SIG-M5 treated with dmso at 0.1 percent for 504 hours (cell line): Measurements from ENCODE around the gene APOB.
A peak's percentile ranks its signal among the peaks of the same experiment; 100 is the strongest.

Source experiments
- DNase-seq: peaks from one replicate; lab custom pipeline; 2025; ENCODE audit not compliant: unreplicated experiment; lab: John Stamatoyannopoulos, UW

The APOB gene

DNA sequence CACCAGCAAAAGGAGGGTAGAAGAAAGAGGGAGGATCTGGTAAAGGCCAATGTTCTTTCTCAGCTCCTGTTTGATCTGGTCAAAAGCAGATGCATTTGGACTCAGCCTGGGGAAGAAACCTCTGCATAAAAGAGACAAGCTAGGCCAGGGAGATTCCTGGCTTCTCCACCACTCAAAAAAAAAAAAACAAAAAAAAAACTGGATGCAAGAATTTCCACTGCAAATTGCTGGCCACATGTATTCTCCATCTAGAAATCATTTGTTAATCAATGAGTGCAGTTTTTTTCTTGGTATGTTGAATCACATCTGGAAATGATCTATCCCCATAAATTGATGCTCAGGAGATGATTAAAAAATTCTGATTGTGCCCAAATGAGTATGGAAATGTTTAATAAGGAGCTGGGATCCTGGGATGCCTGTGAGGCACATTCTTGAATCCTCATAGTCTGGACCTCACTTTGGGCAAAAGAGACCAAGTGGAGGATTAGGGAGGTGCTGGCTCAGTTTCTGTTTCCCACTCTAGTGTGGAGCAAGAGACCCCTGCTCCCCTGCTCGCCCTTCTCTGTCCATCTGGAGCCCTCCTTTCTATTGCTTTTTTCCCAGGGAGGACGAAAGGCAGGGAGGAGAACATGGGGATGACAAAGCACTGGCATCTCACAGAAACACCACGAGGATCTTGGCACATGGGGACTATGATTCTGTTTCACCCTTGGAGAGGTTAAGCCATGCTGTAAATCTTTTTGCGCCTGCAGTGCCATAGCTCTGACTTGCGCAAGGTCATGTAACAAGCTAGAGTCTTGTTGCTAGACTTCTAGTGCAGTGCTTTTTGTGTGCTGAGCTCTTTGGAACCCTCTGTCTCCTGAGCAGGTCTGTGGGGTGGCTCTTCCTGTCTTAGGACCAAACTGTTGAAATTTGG is 57.6 kb downstream of the APOB start:
- DNase-seq = no peak

DNA sequence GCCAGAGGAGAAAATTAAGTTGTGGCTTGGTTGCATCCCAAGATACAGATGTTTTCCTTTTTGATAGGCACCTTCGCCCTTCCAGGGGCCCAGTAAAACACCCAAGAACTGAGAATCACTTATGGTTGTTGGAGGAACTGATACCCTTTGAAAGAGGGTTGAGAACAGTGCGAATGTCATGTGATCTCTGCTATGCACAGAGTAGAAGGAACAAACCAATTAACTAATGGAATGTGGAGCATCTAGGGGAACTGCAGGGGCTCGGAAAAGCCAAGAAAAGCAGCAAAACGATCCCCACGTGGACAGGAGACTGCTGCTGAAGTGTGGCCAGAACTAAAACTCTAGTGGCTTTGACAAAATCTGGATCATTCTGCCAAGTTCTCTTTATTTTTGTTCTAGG is 58.8 kb downstream of the APOB start:
- DNase-seq = no peak

DNA sequence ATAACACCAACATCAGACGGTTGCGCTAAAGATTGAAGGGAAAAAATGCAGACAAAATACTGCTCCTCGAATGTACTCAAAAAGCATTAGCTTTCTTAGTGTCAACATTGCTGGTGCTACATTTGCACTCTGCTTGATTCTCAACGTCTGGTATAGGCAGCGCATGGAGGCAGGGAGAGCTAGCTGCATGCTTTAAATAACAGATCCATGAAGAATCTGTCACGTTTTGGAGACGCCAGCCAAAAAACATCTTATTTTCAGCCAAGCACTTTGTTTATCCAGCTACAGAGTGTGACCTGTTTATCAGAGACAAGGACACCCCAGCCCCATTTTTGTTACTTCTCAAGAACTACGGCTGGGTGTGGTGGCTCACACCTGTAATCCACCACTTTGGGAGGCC is 59.5 kb downstream of the APOB start:
- no peak for DNase-seq

DNA sequence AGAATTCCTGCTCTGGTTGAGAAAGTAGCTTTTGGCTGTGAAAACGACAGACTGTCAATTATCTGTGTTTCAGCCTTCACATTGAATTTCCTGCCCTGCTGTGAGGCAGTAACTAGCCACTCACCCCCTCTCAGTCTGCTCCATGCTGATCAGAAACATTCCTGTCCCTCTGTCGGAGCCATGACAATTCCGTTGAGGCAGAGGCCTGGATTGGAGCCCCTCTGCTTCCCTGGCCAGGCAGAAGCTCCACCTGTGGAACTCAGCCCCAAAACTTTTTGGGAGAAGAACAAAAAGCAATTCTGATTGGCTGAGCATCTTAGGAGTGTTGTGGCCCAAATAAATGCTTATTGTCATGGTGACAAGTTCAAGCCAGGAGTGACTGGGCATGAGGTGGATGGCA is 60.0 kb downstream of the APOB start:
- DNase-seq = no peak

DNA sequence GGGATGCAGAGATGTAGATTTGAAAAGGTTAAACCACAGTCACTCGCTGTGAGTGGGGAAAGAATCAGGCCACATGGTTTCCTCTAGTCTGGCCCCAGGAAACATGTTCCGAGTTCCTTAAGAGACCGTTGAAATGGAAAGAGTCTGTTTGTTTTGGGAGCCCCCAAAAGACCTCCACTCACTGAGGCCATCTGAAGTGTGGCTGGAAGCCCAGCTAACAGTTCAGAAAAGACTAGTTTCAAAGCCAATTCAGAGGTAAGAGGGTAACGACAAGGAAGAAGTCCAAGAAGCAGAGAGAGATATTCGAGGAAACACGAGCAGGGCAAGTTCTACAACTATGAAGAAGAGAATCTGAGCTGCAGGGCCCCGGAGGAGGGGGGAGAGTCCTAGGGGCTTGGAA is 61.0 kb downstream of the APOB start:
- DNase-seq = no peak

DNA sequence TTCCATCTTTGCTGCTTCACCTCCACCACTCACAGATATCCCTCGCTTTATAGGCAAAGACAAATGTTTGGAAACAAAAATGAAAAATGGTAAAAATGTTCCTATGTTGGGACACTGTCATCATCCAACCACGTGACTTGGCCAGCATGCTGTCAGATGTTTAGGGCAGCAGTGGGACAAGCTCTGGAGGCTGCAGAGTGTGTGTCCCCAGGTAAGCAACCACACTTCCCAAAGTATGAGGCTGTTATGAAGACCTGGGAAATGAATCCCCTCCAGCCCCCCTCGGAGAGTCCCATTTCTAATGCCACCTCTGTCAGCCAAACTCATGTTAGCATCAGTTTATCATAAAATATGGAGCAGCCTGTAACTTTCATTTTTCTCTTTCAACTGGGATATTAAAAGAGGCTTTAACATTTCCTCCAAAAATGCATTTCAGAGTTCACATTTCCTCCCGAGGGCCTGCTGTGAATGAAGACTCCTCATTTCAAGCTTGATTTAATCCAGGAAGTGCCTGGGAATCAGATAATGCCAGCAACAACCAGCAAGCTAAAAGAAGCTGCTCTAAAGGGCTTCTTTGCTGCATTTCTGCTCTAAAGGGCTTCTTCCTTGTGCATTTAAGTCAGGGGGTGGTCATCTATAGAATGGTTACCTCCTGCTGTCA is 66.2 kb downstream of the APOB start:
- no peak for DNase-seq

DNA sequence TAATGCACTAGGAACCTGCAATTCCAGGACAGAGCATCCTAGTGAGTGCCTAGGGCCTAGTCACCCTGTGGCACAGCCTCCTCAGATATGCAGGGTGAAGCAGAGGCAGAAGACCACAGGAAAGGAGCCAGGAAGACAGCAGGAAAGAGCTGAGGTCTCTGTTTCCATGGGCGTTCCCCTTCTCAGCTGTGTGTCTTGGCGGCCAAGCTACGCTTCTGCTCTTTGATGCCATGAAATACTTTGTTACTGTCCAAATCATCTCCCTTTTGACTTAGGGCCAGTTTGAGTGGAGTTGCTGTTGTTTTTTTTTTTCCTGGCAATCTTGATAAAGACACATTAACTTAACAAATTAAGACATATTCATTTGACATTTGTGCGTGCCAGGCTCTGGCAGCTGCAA is 67.3 kb downstream of the APOB start:
- DNase-seq = no peak

DNA sequence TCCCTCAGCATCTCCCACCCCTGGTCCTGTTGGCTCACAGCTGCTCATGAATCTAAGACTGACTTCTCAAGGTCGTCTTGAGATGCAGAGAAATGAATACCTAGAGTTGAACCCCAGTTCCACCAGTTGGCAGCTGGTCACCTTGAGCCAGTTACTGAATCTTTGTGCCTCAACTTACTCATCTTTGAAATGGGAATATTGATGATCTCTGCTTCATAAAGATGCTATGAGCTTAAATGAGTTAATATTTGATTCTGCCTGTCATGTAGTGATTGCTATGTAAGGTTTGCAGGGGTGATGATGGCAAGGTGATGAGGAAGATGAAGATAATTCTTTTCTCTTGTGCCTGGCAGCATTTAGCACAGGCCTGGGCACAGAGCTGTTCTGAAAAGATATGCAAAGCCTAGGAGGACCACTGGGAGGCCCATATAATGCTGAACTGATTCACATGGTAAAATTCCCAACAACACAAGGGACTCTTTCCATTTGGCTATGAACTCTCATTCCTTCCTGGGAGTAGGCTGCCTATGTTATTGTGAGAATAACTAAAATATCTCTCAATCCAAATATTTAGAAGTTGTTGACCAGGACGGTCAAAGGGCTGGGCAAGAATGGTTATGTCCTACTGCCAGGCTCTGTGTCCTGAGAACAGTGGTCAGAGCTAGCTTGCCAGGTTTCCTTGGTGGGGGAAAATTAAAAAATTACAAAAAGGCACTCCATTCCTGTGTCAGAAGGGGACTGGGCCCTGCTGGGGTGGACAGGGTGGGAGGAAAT is 70.9 kb downstream of the APOB start:
- no peak for DNase-seq

DNA sequence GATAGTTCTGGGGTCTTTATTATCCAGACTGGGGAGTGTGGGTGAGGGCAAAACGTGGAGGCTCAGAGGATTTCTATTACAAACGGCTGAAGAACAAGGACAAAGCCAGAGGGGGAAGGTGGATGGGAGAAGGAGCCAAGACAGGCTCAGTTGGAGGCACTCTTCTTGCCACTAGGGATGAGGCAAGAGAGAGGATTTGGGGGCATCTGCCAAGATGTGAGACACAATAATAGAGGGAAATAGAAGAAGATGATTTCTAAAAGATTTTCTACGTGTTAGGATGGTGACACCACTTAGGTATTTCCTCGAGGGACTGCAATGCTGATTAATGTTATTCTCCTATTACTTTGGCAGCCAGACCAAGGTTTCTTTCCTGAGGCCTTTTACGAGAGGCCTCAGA is 71.8 kb downstream of the APOB start:
- DNase-seq = no peak

DNA sequence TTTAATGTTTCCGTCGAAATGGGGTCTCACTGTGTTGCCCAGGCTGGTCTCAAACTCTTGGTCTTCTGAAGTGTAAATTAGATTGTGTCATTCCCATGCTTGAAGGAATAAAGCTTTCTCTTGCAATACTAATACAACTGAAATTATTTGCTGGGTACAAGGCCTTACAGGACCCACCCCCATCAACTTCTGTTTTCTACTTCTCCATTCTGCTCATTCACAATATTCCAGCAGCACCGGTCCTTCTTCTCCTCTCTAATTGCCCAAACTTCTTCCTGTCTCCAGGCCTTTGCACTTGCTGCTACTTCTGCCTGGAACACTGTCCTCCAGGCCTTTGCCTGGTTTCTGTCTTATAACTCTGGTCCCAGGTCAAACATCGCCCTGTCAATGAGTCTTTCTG is 73.8 kb downstream of the APOB start:
- peak; percentile 14 for DNase-seq

DNA sequence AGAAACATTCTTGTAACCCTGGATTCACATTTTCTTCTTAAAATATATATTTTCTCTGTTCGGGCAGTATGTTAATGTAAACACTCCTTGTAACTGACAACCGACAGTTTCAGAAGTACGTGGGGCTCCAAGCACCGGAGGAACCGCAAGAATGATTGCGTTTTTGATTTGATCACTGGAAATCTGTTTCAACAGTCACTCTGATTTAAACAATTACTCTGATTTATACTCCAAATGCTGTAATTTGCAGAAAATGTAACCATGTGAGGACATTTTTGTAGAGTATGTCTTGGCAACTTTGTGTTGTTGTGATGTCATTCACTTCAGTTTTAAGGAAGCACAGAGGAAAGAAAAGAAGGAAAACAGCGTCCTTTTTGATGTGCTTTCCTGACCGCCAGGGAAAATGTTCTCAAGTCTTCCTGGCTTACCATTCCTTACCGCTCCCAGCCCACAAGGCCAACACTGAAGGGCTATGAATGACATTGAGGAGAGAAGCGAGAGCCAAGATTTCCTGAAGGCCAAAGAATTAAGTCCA is 77.7 kb downstream of the APOB start:
- DNase-seq = no peak

DNA sequence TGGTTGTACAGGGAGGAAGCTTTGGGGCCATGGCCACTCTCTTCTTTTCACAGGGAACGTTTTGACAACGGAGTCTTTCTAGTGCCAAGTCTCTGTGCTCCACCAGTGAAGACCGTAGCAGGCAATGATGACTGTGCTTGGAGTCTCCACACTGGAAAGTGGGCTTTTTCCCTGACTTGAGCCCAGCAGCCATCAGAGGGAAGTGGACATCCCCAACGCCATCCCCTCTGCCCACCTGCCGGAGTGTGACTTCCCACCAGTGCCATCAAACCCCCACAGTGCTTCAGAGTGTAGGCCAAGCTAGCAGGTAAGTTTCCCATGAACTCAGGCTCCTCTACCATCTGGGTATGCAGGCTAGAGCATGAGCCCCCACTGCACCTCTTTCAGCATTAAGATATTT is 78.7 kb downstream of the APOB start:
- no peak for DNase-seq

DNA sequence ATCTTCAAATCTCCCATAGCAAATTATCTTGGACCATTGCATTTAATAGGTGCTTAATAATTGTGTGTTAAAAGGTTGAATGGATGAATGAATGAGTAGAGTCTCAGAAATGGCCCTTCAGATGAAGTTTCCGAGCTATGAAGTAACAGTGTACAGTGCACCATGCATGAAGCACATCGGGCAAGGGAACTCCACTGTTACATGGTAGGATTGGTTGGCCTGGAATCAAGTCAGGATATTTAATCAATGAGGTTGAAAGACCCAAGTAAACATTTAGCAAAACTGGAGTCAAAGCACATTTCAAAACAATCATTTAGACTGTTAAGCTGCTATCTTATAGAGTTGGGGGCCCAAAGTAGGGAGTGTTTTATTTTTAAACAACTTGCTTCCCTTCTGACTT is 80.0 kb downstream of the APOB start:
- DNase-seq = no peak

DNA sequence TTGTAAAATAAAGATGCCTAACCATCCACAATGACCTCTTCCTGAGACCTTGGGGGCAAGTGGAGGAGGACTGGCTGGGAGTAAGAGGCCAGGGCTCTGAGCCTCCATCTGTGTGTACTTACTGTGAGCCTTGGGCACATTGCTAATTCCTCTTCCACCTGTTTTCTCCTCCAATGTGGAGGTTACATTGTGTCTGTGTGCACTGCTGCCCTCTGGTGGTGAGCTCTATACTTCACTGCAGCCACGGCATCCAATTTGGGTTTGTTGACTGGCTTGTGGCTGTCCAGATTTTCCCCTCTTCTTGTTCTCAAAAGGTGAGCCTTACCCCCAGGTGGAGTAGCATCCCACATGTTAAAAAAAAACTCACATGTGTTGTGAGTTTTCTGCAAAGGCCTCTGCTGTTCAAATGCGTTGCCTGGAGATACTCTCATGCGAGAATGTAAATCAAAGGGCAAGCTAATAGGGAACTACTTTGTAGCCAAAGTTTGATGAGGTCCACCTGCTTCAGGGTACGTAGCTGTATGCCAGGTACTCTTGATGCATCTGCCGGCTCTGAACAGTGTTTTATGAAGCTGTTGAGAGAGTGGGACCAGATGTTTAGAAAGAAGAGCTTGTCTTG is 80.8 kb downstream of the APOB start:
- peak; percentile 60 for DNase-seq

DNA sequence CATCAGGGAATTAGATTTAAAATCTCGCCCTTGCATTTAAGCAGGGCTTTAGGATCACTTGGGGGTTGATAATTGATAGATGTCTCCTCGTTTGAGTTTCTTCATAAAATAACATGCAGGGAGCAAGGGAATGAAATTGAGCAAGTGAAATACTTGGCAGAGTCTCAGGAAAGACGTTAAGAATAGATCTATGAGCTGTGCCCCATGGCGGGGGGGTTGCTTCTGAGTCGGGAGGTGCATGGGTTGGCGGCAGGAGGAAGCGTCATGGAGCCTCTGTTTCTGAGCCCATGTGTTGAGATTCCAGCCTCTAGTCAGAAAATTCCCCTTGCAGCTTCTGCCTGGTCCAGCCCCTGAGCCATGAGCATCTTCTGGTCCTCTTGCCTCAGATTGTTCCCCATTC is 82.0 kb downstream of the APOB start:
- DNase-seq = no peak

DNA sequence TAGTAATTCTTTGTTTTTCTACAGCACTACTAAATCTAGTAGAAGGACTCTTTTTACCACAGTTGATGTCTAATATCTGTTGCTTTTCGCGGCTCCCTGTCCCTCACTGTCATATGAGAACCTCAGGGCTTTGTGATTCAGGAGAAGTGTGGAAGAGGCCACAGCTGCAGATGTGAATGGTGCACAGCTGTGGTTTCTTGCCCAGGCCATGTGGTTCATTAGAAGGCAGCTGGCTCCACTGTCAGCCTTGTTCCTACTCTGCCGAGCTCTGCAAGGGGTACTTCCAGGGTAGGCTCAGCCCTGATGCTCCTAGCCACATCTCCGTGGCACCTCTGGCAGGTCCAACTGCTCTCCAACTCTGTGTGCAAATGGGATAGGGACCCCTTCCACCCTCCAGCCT is 83.9 kb downstream of the APOB start:
- no peak for DNase-seq

DNA sequence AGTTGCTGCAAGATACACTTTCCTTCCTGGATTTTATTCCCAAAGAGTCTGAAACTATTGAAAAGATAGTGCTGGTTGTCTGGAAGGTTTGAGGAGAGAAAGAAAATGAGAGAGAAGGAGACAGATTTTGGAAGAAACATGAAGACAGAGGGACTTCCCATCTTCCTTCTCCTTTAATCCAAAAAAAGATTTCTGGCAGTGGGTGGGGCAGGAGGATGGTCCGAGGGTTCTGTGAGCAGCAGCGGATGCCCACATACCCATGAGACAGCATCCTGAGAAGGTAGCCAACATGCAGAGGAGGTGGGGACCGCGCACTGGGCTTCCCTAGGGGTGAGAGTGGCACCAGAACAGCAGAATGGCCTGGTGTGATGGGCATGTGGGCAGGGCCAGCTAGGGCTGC is 84.6 kb downstream of the APOB start:
- DNase-seq = no peak

DNA sequence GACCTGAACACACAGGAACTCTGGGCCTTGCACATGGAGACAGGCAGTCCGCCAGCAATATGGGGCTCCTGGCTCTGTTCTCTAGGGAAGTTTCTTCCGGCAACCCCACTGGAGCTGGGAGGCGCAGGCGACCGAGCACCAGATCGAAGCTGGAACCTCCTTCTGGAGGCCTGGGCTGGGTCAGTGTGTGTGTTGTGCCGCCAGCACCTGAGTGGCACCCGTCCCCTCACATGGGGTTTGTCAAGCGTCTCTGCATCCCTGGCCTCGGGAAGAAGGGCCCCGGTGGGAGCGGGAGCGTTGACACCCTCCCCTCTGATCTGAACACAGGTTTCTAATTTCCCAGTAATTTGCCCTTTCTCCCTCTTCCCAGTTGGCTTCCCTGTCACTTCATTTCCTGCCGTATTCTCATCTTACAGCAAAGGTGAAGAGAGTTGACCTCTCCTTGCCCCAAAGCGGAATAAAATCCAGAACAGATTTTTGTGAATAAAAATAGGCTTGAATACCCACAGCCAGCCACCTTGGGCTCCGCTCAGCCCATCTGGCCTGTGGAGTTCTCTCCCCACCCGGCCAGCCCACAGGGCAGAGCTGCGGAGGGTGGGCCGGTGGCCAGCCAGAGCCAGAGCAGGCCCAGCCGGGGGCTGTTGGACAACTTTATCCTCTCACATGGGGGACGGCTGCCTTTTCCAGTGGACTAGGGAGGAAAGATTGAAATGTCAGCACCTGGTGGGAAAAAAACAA is 85.9 kb downstream of the APOB start:
- DNase-seq = no peak

DNA sequence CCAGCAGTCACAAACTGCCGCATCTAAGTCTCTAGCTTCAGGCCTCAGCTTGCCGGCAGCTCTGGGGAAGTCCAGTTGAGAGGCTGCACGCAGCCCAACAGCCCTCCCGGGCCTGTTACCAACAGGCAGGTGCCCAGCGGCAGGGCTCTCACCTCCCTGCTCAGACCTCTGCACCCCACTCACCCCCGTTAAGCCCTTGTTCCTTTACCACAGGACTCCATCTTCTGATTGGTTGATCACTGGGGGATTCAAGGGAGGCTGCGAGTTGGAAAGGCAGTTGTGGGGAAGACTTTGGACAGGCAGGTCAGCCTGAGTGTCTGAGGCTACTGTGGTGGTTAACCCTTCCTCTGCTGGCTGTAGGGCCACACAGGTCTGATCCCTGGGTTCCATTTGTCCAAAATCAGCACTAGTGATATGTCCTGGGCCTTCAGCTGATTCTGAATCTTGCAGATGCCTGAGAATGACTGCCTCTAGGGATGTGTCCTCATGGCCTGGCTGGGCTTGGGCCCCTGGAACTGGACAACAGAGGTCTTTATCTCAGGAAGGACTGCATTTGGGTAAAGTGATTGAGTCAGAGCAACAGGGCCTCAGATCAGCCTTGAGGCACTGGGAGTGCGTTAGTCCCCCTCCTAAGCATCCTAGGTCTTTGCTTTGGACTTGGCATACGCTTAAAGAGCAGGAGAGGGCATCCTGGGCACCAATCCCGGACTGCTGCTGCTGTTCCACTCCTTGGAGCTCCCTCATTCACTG is 88.4 kb downstream of the APOB start:
- no peak for DNase-seq
